ENCODE data around the gene KMT2E. TPM values are rescaled to one million over a fixed set of nuclear protein-coding genes. Genes with fewer than 3 reads are reported as not detected.

Gene KMT2E
- total RNA-seq, 1 experiment from 2014 or later = 68.3 TPM

DNA sequence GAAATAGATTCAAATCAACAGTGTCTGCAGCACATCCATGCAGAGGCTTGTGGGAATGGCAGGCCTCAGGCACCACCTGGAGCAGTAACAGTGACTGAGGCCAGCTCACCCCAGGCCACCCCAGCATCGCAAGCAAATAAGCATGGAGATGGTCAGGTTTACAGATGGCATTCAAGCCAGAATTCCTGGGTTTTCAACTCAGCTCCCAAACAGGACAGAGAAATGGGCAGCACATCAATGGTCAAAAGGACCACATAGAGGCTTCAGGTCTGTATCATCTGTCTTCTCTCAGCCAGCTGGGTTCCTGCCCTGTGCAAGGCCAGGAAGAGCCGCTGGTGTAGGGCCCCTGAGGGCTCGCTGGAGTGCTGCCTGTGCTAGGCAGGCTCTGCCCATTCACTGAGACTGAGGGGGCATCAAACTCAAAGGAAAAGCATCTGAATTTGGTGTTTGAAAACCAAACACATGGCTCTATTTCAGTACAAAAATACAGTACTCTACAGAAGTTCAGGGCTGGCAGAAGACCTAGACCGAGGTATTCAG, 112.5 kb downstream of the KMT2E start:
- Histone ChIP-seq H3K27ac (no peak overlapping the region), H3K4me3 (no peak overlapping the region), H3K9me3 (replicated peaks) (no peaks in the 10 kb centered on the region), H3K4me1 (peaks cover 10% of the 10 kb centered on the region; the same call in 1 of the 2 replicates), H3K27me3 (no peaks in the 10 kb centered on the region), H3K36me3 (peaks cover 12% of the 10 kb centered on the region)
- no peak for DNase-seq

DNA sequence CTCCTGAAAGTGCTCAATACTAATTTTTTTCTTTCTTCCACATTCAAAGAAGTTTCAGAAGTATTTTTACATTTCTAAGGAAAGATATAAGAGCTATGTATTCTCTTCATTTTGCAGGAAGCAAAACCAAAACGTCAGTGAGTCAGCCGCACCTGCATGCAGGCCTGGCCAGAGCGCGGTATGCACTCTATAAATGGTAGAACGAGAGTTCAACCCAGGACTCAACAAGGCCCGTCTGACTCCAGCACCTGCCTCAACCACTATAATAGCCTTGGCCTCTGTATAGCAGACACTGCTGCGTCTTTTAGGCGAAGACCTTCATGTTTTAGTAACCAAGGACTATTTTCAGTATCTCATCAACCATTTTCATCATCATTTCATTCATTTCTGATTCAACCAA, 113.2 kb downstream of the KMT2E start:
- Histone ChIP-seq H3K9me3 (replicated peaks) (no peaks in the 10 kb centered on the region), H3K4me1 (peaks cover 5% of the 10 kb centered on the region; the same call in 1 of the 2 replicates), H3K36me3 (peaks cover 13% of the 10 kb centered on the region), H3K27me3 (no peaks in the 10 kb centered on the region), H3K4me3 (no peak overlapping the region), H3K27ac (no peak overlapping the region)
- no peak for DNase-seq

DNA sequence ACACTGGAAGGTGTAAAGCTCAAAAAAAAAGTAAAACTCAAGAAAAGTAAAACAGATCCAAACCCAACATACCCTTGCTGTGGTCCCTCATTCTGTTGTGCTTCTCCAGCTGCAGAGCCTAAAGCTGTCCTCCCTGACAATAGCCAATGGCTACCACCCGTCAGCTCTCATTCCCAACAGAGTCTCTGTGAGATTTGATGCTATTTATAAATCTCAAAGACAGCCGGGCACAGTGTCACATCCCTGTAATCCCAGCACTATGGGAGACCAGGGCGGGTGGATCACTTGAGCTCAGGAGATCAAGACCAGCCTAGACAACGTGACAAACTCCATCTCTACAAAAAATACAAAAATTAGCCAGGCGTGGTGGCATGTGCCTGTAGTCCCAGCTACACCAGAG, 116.0 kb downstream of the KMT2E start:
- Histone ChIP-seq H3K36me3 (peaks cover 9% of the 10 kb centered on the region; the same call in 1 of the 2 replicates), H3K27ac (no peak overlapping the region), H3K27me3 (no peaks in the 10 kb centered on the region), H3K4me3 (no peak overlapping the region), H3K9me3 (replicated peaks) (no peaks in the 10 kb centered on the region), H3K4me1 (no peaks in the 10 kb centered on the region)
- DNase-seq = no peak

DNA sequence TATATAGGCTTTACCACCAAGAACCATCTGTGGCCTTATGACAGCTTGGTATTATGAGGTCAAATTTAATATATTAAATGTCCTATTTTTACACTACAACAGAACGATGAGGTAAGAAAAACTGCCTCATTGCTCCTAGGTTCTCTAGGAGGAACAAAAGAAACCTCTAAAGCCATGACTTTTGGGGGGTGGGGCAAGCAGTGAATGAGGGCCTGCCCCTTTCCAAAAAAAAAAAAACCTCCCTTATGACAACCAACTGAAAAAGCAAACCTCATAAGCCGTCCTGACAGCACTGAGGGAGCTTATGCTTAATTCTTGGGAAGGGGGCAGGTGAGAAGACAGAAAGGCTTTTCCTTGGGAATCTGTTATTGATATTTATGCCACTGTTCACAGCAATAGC, 116.6 kb downstream of the KMT2E start:
- H3K4me3 ChIP-seq = no peak overlapping the region
- peaks cover 9% of the 10 kb centered on the region; the same call in 1 of the 2 replicates for H3K36me3 ChIP-seq
- DNase-seq = no peak
- no peak overlapping the region for H3K27ac ChIP-seq
- H3K4me1 ChIP-seq = no peaks in the 10 kb centered on the region
- H3K9me3 ChIP-seq (replicated peaks) = no peaks in the 10 kb centered on the region
- no peaks in the 10 kb centered on the region for H3K27me3 ChIP-seq

DNA sequence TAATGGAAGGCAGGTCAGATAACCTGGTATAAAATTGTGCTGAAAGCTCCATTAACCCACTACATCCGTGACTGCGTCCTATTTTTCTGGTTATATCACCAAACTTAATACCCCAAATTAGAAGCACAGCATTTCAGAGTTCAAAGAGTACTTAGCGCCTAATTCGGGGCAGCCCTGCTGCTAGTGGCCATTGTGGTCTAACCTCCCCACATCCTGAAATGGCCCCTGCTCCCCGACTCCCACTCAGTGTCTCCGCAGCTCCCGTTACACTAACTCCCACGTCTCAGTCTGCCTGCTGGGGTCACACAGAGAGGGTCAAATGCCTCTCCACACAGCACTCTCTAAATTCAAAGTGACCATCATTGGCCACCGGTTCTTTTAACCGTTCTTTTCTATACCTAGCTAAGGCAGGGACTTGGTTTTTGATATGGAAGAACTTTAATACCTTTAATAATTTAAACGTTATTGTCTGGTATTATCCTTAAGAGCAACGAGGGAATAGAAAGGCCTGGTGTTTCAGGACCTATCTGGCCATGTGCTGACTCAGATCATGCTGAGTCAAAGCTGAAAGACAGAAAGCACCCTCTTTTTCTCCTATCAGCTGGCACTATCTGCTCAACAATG, 117.1 kb downstream of the KMT2E start:
- H3K4me1 ChIP-seq = no peaks in the 10 kb centered on the region
- no peaks in the 10 kb centered on the region for H3K27me3 ChIP-seq
- H3K9me3 ChIP-seq (replicated peaks) = no peaks in the 10 kb centered on the region
- no peak for DNase-seq
- H3K4me3 ChIP-seq = no peak overlapping the region
- H3K27ac ChIP-seq = no peak overlapping the region
- peaks cover 10% of the 10 kb centered on the region; the same call in 1 of the 2 replicates for H3K36me3 ChIP-seq

DNA sequence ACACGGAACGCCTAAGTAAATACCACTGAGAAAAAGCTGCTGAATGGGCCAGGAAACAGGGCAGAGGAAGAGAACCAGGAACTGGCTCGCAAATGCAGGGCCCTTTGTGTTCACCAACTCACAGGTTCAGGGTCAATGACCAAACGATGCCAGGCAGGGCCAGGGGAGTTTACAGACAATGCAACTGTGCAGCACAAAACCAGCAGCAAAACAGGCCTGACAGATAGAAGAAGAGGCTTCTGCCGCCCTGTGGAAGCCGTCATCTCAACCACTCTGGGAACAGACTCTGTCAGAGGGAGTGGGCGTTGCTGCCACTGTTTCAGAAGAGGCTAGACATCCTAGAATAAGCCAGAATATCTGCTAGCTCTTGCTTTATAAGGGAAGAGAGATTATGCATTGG, 117.9 kb downstream of the KMT2E start:
- Histone ChIP-seq H3K4me3 (no peak overlapping the region), H3K27ac (no peak overlapping the region), H3K27me3 (no peaks in the 10 kb centered on the region), H3K36me3 (peaks cover 18% of the 10 kb centered on the region), H3K4me1 (no peaks in the 10 kb centered on the region), H3K9me3 (replicated peaks) (no peaks in the 10 kb centered on the region)
- no peak for DNase-seq

DNA sequence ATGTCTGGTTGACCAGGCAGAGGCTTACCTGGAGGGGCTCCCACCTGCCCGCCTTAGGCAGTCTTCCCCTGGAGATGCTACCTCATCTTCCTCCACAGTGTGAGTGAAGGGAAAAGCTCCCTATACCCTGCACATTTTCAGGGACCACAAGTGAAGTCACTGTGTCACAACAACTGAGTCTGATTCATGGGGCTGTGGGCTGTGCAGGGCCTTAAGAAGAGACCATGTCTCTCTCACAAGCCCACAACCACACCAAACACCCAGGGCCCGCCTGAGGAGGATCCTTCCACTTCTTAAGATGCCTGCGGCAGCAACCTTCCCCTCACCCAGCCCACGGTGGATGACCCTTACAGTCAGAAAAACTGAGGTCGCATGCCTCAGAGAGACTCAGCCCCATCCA, 118.3 kb downstream of the KMT2E start:
- Histone ChIP-seq H3K4me3 (no peak overlapping the region), H3K27me3 (no peaks in the 10 kb centered on the region), H3K9me3 (replicated peaks) (no peaks in the 10 kb centered on the region), H3K36me3 (peaks cover 20% of the 10 kb centered on the region), H3K27ac (no peak overlapping the region), H3K4me1 (no peaks in the 10 kb centered on the region)
- no peak for DNase-seq

DNA sequence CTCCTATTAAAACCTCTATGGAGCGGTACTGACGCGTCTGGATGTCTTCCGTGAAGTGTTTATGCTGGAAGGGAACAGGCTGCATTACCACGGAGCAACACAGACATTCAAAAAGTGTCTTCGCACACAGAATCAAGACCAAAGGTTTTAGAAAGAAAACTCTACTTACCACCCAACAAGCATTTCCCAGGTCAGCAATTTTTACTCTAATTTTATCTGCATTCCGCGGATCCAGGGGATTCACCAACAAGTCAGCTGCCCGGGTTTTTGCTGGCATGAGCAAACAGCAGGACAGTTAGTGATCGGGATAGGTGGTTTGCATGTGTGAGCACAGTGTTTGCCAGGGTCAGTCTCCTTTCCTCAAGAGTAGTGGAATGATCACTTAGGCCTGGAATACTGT, 118.8 kb downstream of the KMT2E start:
- no peaks in the 10 kb centered on the region for H3K9me3 ChIP-seq (replicated peaks)
- H3K4me1 ChIP-seq = no peaks in the 10 kb centered on the region
- DNase-seq = no peak

DNA sequence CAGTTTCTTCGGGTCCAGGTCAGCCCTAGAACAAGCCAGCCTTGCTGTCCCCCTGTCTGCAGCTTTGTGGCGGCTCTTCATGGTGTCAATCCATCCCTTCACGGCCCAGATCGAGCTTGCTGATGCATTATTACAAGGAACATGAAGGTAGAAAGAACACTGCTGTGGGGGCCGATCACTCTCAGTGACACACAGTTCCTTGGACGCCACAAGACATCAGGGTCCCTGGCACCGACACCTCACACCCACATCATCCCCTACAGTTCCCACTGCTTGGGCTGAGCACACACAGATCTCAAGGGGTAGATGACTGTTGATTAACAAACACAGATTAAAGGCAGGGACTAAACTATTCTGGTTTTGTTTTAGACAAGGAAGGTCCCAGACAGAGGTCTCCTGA, 119.4 kb downstream of the KMT2E start:
- H3K9me3 ChIP-seq (replicated peaks) = no peaks in the 10 kb centered on the region
- no peaks in the 10 kb centered on the region for H3K27me3 ChIP-seq
- H3K4me3 ChIP-seq = no peak overlapping the region
- H3K4me1 ChIP-seq = no peaks in the 10 kb centered on the region
- peaks cover 20% of the 10 kb centered on the region for H3K36me3 ChIP-seq
- no peak overlapping the region for H3K27ac ChIP-seq
- no peak for DNase-seq

More for the DNA sequence above, 118.8 kb downstream of the KMT2E start:
- Histone ChIP-seq H3K27ac (no peak overlapping the region), H3K27me3 (no peaks in the 10 kb centered on the region), H3K36me3 (peaks cover 20% of the 10 kb centered on the region), H3K4me3 (no peak overlapping the region)

DNA sequence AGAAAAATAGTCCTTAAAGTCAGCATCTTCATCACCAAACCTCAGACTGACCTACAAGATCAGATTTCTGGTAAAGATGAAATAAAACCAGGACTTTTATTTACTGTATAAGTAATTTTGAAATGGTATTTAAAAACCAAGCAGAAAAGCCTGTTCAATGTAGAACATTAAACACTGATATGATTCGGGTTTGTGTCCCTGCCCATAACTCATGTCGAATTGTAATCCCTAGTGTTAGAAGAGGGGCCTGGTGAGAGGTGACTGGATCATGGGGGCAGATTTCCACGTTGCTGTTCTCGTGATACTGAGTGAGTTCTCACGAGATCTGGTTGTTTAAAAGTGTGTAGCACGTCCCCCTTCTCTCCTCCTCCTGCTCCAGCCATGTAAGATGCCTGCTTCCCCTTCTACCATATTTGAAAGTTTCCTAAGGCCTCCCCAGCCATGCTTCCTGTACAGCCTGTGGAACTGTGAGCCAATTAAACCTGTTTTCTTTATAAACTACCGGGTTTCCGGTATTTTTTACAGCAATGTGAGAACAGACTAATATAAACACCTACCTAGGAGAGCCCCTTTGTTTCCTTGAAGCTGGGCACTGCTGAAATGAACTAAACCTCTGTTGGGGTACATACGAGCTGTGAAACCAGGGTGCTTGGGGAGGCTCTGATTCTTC, 120.1 kb downstream of the KMT2E start:
- Histone ChIP-seq H3K36me3 (peaks cover 23% of the 10 kb centered on the region), H3K4me1 (no peaks in the 10 kb centered on the region), H3K4me3 (no peak overlapping the region), H3K27me3 (no peaks in the 10 kb centered on the region), H3K27ac (no peak overlapping the region), H3K9me3 (replicated peaks) (no peaks in the 10 kb centered on the region)
- DNase-seq = no peak

DNA sequence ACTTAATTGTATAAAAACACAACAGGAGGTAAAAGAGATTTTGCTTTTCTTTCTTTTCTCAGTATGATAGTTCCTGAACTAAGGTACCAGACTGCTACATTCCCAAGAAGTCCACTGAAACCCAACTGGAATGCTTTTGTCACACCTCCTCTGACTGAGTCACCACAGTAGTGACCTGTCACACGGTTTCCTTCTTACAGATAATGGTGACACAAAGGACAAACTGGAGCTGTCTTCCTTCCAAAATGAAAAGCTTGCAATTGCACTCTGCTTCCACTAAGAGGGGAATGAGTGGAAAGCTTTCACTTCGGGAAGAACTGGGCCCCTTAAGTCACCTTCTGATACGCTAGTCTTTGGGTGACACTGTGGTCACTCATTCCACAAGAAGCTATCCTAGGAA, 122.2 kb downstream of the KMT2E start:
- Histone ChIP-seq H3K27ac (no peak overlapping the region), H3K9me3 (replicated peaks) (no peaks in the 10 kb centered on the region), H3K27me3 (no peaks in the 10 kb centered on the region), H3K36me3 (peaks cover 23% of the 10 kb centered on the region), H3K4me1 (no peaks in the 10 kb centered on the region), H3K4me3 (no peak overlapping the region)
- no peak for DNase-seq

DNA sequence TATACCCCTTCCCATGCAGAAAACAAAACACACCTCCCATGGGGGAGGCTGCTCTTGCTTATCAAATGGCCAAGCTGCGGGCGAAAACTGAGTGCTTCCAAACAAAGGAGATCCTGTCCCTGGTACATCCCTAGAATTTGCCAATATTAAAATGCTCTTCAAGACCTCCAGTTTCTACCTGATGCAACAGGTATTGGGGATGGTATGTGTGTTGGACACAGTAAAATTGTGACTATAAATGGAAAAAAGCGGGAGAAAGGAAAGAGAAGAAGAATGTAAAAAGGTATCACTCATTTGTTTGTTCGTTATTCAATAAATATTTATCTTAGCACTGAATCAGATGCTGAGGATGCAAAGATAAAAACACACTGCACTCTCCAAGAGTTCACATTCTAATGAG, 123.9 kb downstream of the KMT2E start:
- DNase-seq = no peak
- Histone ChIP-seq H3K4me3 (no peak overlapping the region), H3K9me3 (replicated peaks) (no peaks in the 10 kb centered on the region), H3K27ac (no peak overlapping the region), H3K4me1 (no peaks in the 10 kb centered on the region), H3K36me3 (peaks cover 22% of the 10 kb centered on the region), H3K27me3 (no peaks in the 10 kb centered on the region)

DNA sequence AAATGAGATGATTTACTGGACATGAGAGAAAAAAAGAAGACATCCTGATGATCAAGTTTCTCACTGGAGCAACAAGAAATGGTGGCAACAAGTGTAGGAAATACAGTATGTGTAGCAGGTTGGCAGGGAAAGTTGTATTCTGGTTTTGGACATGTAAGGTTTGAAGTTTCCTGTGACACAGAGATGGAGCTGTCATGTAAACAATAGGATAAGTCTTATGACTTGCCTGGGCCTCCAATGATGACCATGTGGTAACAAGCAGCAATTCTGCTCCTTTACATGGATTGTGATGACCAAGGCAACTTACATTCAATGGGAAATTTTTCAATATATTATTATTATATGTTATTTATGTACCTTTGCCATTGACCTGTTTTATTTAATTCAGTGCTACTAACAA, 125.4 kb downstream of the KMT2E start:
- no peak for DNase-seq
- Histone ChIP-seq H3K36me3 (peaks cover 22% of the 10 kb centered on the region), H3K4me3 (no peak overlapping the region), H3K27me3 (no peaks in the 10 kb centered on the region), H3K9me3 (replicated peaks) (no peaks in the 10 kb centered on the region), H3K4me1 (no peaks in the 10 kb centered on the region), H3K27ac (no peak overlapping the region)

DNA sequence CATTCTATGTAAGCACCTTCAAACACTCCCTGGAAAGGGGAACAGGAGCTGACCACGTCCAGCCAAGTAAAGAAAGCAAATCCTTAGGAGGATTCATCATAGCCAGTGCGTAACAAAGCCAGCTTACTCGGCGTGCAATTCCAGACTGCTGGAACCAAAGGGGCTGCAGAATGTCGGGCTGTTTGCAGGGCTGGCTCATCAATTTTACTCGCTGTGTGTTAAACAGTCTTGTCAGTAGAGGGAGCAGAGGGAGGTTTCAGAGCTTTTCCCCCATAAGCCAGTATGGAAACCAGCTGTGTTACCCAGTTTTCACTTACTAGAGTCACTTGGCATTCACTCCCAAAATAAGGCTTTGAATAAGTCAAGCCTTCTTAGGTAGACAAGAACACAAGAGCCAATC, 127.1 kb downstream of the KMT2E start:
- H3K36me3 ChIP-seq = peaks cover 20% of the 10 kb centered on the region
- H3K27ac ChIP-seq = no peak overlapping the region
- no peaks in the 10 kb centered on the region for H3K27me3 ChIP-seq
- H3K4me1 ChIP-seq = no peaks in the 10 kb centered on the region
- no peak overlapping the region for H3K4me3 ChIP-seq
- no peaks in the 10 kb centered on the region for H3K9me3 ChIP-seq (replicated peaks)
- peak; percentile 9 to 52 for DNase-seq

DNA sequence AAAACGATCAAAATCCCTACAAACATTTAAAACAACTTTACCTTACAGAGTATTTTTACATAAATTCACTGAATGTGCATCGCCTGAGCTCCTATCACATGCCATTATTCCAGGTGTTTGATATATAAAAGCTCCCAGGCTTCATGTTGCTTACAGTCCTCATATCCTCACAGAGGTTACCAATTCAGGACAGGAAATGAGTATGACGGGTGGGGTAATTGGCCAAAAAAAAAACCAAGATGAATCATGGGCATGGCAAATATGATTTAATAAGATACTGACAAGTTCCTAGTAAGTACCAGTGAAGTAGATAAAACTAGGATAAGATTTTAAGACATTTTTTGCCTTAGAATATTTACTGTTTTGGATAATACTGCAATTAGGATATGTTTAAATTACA, 135.8 kb downstream of the KMT2E start:
- no peak for DNase-seq
- no peaks in the 10 kb centered on the region for H3K4me1 ChIP-seq
- H3K9me3 ChIP-seq (replicated peaks) = no peaks in the 10 kb centered on the region
- H3K36me3 ChIP-seq = peaks cover 3% of the 10 kb centered on the region
- no peak overlapping the region for H3K27ac ChIP-seq
- H3K4me3 ChIP-seq = no peak overlapping the region
- H3K27me3 ChIP-seq = no peaks in the 10 kb centered on the region

DNA sequence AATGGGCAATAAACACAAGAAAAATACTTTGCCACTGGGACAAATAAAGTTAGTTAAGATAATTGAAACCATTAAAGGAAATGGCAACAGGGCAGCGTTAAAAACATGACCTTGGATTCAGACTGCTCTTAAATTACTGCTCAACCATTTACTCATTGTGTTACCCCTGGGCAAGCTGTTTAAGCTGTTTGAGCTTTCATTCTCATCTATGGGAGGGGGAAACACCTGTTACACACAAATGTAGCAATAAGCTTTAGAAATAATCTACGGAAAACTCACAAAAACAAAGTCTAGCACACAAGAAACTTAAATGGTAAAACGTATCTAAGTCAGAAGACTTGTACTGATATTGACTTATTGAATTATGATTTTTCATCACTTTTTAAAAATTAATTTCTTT, 137.1 kb downstream of the KMT2E start:
- H3K4me3 ChIP-seq = no peak overlapping the region
- H3K9me3 ChIP-seq (replicated peaks) = no peaks in the 10 kb centered on the region
- DNase-seq = no peak
- H3K36me3 ChIP-seq = peaks cover 6% of the 10 kb centered on the region
- H3K27ac ChIP-seq = no peak overlapping the region
- no peaks in the 10 kb centered on the region for H3K27me3 ChIP-seq
- no peaks in the 10 kb centered on the region for H3K4me1 ChIP-seq
